Measurements from ENCODE around the gene ABHD8. TPM values are rescaled to one million over a fixed set of nuclear protein-coding genes. Genes with fewer than 3 reads are reported as not detected.

ABHD8 gene
- total and polyA plus RNA-seq, 2 of the 13 experiments (the other 11 are each of a cell fraction or from before 2014, with no cell fraction given) = 6.3 to 7.2 TPM

GRCh38 chr19:17309965-17310461 lies 6.8 kb upstream of the ABHD8 start (continued):
- TF ChIP-seq RBM39 (IDR thresholded peaks at IDR 0.05; ENCODE audit: low read depth, low read length, poor library complexity, severe bottlenecking) = no peak
- peak; percentile 33; the same call in 1 of the 2 replicates for TF ChIP-seq ZNF296 (CRISPR knock-in tag; conservative IDR thresholded peaks at IDR 0.05)
- peak; percentile 47; the same call in 1 of the 2 replicates for TF ChIP-seq ARID4A (CRISPR knock-in tag; IDR thresholded peaks at IDR 0.05; ENCODE audit: borderline replicate concordance)
- no peak for TF ChIP-seq TIGD3 (CRISPR knock-in tag; IDR thresholded peaks at IDR 0.05; ENCODE audit: borderline replicate concordance)
- peak; percentile 10 for TF ChIP-seq ASH2L (IDR thresholded peaks at IDR 0.05; ENCODE audit: insufficient read length, low read depth, low read length)
- peak; percentile 26; the same call in 1 of the 2 replicates for TF ChIP-seq ATF1 (CRISPR knock-in tag; IDR thresholded peaks at IDR 0.05)
- no peak for TF ChIP-seq LCORL (IDR thresholded peaks at IDR 0.05)
- TF ChIP-seq LCORL (CRISPR knock-in tag; IDR thresholded peaks at IDR 0.05) = 0 out of 2 replicates have a peak, but pooled peaks have one; percentile 43
- TF ChIP-seq ZNF18 (CRISPR knock-in tag; IDR thresholded peaks at IDR 0.05; ENCODE audit: insufficient replicate concordance) = peak; percentile 59
- TF ChIP-seq MAZ (IDR thresholded peaks at IDR 0.05; ENCODE audit: borderline replicate concordance, low read depth, low read length) = 0 out of 2 replicates have a peak, but pooled peaks have one; percentile 31
- TF ChIP-seq MAZ (CRISPR knock-in tag; IDR thresholded peaks at IDR 0.05; ENCODE audit: low read depth) = no peak
